ENCODE data around the gene ART4.

The ART4 gene

DNA sequence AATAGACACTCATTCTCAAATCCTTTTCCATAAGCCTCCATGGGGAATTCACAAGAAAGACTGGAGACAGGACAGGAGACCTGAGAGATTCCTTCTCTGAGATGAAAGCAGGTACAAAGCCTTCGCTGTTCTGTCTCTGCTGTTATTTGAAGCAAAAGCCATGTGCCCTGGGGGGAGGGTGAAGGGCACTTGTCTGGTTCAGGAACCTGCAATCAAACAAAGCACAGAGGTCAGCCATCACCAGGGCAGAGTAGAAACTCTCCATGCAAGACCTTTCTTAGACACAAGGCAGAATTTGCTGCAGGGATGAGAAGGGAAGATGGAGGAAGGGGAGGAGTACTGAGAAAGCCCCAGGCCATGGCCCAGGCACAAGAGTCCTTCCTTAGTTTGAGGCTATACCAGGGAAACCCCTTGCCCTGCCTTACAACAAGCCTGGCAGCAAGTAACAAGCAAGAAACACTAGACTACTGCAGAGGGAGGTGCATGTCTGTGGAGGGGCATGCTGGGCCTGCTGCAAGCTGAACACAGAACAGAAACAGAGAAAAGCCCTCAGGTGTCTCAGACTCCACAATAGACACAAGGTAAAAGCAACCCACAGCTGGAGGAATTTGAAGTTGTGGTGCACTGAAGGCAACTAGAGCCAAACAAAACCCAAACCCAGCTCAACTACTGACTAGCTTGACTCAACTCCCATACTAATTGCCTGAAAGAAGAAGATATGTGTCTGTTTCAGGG is 7.8 kb upstream of the ART4 start:
- no peak for DNase-seq

DNA sequence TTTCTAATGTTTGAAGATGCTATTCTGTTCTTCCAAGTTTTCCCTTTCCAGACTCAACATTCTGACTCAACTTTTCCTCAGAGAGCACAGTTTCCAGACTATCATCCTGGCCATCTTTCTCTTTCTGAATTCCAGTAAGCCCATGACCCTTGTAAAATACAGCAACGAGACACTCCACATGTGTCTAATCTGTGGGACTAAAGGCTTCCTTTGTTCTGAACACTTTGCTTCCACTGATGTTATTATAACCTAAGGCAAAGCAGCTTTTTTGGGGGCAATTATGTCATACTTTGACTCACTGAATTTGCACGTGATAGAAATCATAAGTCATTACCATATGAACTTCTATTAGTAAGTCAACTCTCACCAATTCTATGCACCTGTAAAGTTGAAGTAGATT is 6.3 kb upstream of the ART4 start:
- no peak for DNase-seq

DNA sequence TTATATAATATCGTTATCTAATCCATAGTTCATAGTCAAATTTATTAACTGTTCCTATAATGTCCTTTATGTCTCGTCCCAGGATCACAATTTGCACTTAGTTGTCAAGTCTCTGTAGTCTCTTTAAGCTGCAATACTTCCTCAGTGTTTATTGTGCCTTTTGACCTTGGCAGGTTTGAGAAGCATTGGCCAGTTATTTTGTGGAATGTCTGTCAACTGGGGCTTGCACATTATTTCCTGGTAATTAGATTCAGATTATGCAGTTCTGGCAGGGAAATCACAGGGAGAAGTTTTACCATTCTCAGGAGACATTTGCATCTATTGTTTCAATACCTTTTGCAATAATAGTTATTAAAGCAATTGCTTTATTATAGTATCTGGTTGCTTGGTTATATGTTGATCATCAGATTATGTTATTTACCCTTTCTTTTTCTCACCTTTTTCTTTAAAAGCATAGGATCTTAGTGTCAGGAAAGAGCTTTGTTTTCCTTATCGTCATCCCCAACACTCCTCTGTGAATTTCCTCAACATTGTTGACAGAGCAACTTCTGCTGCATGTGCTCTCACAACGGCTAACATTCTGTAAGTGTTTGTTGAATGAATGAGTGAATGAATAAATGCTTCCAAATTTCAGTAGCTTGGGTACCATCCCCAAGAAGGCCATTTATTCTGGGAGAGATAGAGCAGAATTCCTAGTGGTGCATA is 3.7 kb upstream of the ART4 start:
- DNase-seq, result peak; percentile 22

DNA sequence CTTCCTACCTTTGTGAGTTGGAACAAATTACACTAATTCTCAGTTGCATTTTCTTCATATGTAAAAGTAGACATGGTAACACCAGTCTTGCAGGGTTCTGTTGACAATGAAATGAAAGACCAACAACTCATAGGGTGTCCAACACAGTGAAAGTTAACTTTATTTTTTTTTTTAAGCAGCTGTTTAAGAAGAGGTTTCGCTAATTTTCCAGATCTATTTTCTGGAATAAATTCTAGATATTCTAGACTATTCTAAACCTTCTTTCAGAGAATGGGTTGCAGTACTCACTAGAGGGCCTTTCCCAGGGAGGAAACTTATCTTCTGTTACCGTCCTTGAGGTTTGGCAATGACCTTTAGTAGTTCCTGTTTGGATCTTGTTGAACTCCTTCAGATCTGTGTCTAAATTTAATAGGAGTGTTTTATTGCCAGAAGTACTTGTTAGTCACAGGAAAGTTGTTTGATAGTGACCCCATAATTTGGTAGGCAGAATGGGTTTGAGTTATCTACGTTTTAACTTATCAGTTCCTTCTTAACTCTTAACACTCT is 2.8 kb upstream of the ART4 start:
- DNase-seq, result no peak

DNA sequence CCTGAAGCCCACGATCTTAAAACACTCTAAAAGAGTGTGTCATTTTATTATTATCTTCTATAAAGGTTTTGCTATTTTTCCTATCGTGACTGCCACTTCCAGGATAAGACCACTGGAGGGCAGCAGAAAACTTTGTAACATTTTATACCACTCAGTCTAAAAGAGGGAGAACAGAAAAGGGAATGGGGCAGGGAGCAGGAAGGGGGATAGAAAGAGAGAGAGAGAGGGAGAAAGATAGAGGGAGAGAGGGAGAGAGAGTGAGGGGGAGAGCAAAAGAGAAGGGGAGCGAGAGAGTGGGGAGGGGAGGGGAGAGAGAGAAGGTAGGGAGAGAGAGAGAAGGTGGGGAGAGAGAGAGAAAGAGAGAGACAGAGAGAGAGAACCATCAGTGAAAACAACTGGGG is 2.0 kb upstream of the ART4 start:
- DNase-seq, result peak; percentile 29

DNA sequence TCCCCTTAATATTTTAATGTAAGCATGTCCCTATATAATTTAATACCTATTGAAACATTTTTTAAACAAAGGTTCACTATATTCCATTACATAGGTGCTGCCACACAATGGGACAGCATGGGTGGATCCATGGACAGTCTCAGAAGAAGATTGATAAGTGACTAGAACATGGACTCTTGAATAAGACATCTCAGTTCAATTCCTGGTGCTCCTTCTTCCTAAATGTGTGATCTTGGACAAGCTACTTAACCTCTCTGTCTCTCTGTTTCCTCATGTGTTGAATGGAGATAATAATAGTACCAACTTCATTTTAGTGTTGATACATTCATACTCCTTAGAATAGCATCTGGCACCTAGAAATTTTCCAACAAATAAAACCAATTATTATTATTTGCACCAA is 1.1 kb upstream of the ART4 start:
- DNase-seq, result no peak

DNA sequence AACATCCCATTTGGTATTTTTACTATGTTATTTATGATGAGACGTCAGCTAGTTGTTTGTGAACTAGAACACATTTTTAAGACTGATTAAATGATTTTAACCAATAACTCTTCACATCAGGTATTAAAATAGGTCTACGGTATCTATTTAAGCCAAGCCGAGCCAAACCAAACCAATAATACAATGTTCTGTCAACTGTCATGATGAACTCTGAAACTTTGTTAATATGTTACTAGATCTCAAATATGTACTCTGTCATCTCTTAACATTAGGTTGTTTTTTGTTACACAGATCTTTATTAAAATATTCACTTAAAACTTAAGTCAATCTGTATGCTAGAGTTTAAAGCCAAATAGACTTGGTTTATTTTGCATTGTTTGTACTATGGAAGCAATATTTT is 1.0 kb downstream of the ART4 start:
- no peak for DNase-seq

DNA sequence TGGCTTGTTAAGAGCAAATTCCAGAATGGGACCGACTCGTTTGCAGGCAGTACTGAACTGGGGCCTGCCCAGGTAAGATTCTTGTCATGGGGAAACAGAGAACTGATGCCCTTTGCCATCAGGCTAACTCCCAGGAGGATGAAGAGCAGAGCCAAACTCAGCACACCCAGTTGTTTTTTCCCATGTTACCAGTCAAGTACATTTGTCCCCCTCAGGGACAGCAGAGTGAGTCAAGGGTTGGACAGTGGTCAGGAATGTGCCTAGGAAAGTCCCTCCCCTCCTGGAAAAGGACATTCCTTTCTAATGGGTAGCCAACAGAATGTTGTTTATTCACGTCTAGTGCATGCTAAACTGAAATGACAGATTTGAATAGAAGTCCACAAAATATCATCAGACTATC is 1.6 kb downstream of the ART4 start:
- DNase-seq, result no peak

DNA sequence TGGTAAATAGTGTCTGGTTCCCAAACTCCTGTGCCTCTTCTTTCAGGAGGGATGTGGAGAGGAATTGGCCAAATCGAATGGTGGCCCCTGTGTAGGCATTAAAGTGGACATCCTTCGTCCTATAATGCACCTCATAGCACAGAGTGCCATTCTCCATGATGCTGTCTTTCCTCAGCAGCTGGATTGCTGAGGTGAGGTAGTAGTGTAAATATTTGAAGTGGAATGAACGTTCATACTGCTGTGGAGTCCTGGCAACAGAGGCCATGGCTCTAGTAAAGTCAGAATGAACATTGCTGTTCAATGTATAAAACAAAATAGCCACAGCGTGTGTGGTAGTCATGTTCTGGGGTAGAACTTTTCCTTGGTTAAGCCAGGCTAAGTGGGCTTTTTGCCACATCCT is 2.7 kb downstream of the ART4 start:
- no peak for DNase-seq

DNA sequence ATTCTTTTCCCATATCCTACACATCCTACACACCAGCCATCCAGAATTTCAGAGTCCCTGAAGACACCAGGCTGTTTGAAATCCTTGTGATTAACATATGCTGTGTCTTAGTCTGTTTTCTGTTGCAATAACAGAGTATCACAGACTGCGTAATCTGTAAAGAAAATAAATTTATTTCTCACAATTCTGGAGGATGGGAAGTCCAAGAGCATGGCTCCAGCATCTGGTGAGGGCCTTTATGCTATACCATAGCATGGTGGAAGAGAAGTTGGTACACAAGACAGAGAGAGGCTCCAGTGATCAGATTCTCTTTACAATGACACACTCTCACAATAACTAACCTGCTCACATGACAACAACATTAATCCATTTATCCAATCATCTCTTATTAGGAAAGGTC is 4.1 kb downstream of the ART4 start:
- no peak for DNase-seq

DNA sequence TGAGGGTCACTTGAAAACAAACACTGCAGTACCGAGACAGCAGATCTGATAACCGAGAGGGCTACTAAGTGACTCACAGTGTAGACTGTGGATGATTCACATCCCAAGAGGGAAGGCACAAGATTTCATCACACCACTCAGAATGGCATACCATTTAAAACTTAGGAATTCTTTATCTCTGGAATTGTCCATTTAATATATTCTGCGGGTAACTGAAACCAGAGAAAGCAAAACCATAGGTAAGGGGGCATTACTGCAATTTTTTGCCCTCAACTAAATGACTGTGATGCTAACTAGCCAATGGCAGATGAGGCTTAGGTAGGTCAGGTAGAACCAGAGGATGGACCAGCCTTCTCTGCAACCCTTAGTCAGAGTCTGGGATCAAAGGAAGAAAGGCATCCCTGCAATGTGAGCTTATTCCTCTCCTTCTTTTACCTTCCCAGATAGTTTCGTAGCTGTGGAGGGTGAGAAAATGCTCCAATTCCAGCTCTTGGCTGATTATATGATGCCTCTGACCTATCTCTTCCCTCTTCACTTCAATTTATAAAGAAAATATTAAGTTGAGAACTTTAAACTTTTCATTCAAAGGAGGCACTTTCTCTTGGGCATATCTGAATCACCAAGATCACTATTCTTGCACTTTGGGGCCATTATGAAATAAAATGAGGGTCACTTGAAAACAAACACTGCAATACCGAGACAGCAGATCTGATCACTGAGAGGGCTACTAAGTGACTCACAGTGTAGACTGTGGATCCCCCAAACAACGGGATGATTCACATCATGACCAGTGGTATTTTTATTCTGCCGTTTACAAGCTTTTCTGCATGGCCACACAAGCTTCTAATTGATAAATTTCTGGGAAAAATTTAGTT is 6.8 kb downstream of the ART4 start:
- DNase-seq, result no peak

DNA sequence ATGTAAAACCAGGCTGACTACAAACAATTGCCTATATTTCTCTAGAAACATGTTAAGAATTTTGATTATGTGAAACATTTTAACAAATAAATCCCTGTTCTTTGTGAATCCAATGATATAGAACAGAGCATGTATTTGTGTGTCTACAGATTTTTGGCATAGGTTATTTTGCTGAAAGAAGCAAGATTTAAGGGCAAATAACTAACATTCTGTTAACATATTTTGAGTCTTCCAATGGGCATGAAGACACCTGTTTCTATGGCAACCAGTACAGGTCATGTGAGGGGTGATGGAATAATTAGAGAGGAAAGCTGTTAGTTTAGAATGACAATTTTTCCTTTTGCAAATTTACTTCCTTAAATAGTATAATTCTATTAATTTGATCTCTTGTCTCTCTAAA is 8.8 kb downstream of the ART4 start:
- DNase-seq, result peak; percentile 39

DNA sequence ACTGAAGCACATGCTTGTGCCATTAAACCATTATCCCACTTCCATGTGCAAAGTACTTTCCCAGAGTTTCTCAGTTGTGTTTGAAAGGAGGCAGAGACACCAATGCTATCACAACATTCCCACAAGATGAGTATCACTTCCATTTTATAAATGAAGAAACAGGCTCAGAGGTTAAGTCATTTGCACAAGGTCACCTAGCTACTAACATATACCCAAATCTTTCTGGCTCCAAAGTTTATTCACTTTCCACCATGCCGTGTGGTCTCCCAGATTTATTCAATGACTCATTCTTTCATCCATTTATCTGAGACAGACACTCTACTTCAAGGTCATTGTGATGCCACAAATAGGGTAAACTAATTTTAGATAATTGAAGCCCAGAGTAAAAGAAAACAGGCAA is 9.4 kb downstream of the ART4 start:
- no peak for DNase-seq

DNA sequence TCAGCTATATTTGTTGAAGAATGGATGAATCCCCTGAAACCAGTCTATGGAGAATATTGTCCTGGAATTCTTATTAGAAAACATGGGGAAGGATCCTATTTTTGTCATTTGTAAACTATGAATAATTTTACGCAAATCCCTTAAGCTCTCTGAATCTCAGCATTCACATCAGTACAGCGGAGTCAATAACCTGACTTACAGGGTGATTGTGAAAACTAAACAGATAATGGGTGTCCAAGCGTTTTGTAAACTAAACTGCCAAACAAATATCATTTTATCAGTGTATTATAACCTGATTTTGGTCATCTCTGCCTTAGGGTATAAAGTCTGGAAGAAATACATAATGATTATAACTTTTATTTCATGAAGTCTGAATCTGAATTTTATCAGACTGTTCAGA is 10.0 kb downstream of the ART4 start:
- no peak for DNase-seq

DNA sequence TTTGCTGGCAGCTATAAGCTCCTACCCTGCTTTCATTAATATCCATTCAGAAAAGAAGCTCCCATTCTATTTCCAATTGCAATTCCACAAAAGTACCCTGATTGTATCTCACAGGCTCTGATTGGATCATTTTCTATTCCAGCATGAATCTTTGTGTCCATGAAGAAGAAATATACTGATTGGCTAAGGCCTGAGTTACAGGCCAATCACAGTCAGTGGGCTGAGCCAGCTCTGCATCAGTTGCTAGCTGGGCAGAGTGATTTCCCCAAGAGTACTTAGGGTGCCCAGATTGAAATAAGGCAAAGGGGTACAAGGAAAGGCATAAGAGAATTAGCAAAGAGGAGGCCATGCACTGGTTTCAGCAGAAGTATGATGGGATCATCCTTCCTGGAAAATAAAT is 14.4 kb downstream of the ART4 start:
- DNase-seq, result no peak

DNA sequence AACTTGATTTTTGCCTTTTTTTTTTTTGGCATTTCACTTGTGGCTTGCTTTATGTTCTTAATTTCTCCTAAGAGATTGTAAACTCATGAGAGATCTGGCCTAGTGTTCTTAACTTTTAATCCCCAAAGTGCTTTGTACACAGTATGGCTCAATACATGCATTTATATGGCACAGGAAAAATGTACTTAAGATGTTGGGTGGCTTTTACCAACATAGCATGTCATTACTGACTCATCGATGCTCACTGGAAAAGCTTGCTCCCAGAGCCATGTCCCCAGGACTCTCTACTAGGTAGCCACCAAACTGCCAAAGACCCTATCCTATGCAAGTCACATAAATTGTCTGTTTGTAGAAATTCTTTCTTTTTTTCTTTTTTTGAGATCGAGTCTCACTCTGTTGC is 16.3 kb downstream of the ART4 start:
- DNase-seq, result no peak

DNA sequence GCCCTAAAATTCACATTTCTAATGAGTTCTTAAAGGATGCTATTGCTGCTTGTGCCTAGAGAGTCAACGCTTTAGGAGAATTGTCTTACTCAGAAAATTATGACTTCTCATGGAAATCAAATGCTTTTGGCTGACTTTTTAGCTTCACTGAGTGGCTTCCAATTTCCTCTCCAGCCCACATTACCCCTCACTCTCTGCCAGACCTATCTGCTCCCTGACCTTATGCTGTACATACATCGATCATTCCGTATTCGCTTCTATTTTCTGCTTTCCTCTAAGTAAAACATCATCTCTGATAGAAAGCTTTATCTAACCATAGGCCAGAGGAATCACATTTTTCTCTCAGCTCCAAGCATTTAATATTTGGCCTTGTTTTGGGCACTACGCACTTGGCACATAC is 16.8 kb downstream of the ART4 start:
- DNase-seq, result no peak

DNA sequence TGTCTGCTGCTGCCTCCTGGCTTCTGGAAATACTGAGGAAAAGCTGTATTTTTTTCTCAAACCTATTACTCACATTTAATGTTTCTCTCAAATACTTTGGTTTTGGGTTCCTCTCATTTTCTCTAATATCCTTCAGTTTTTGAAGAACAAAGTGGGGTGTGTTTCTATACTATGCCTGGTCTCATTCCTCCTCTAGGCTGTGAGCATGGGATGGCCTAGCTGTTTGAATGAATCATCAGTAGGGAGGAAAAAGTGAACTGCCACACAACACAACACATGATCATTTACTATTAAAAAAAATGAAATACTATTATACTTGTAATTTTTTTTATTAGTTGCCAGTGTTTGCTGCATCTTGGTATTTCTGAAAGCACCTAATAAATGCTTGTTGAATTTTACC is 18.1 kb downstream of the ART4 start:
- no peak for DNase-seq

DNA sequence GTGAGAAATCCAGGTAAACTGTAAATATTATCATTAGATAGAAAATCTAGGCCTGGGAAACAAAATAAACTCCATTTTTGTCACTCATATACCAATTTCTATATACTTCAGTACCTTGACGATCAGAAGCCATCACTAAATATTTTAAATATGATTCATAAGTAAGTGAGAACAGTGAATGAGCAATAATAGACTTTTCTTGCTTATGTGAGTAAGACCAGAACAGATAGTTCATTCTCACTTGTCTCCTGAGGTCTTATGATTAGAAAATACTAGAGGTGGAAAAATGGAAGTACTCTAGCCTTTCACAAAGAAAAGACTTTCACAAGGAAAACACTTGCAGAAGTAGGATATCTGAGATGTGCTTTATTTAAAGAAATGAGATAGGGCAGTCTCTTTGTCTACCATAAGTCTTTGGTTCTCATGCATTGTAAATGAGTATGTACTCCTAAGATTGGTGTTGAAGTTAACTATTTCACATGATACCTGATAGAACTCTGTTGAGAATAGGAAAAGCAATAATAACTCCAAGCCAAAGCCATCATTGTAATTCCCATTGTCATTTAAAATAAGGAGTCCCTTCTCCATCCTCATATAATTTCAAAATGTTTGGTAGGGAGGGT is 19.2 kb downstream of the ART4 start:
- DNase-seq, result no peak

DNA sequence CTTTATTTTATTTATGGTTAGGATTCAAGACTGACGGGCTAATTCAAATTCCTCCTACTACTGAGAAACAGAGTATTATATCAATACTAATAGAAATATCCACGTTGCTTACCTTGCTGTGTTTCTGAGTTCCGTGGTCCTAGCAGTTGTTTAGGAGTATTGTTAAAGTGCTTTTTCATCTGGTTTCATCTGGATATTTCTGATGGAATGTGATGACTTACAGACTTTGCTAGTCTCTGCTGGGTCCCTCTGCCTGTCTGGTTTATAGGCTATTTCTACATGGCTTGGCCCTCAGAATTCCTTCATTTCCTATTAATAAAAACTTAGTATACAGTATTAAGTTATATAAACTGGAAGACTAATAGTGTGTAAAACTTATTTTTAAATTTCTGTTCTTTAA is 29.3 kb downstream of the ART4 start, which contains the start of gene SMCO3:
Gene SMCO3 (minus strand): TSS at position 169 of the 400 bp plus-strand sequence. CDS start 7,502 bp downstream, outside the sequence.
- DNase-seq, result no peak

DNA sequence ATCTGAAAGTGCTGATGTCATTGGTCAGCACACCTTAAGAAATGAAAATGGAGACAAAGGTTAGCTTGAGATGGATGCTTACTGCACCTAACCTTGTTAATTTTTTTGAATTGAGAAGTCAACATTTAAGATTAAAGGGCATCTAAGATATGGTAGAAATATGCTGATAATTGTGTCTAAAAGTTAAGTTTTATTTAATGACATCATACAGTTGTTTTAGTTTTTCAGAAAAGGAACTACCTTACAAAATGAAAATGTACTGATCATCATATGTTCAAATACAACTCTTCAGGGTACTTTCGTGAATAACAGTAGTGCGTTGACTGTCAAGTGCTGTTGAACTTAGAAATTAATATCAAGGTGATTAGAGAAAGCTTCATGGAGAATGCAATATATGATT is 31.8 kb downstream of the ART4 start:
- DNase-seq, result no peak

DNA sequence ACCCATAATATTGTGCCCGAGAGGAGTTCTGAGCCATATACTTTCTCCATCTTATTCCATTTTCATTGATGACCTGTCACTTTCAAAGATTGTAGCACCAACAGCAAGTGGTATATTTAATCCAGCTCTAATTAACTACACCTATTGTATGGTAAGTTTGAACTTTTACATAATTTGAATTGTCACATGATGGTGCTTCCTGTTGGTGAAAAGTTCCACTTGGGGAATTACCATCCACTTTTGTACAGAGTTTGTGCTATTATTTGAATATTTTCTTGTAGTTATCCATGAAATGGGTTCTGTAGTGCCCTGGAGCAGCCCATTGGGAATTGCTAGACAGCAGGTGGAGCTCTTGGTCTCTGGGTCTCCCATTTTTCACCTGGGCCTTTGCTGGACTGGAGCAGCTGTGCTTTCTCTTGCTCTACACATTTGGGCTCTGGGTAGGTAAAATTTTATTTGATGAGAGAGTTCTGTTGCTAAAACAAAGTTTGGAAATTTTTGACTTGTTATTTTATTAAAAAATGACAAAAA is 32.3 kb downstream of the ART4 start:
- DNase-seq, result no peak

All from NCI-H446 treated with DMSO at 0.1 percent for 48 hours (cell line).